H9 (cell line): ENCODE results near the gene MAP2K1. TPM values are rescaled to one million over a fixed set of nuclear protein-coding genes. Genes with fewer than 3 reads are reported as not detected.

ENCODE experiments used
- DNase-seq: peaks from one replicate; pipeline ENCODE4 v3.0.0-alpha.2; 2017
- H2AFZ ChIP-seq: one replicate; pipeline ENCODE4 v1.6.1; 2013; ENCODE audit warnings: mild to moderate bottlenecking, low read length, control low read depth, moderate library complexity
- H2AK5ac ChIP-seq: 2 replicates; pipeline ENCODE4 v1.6.1; 2013; ENCODE audit warnings: low read length, control low read depth, mixed read lengths; ENCODE audit not compliant: insufficient read length
- H2BK120ac ChIP-seq: one replicate; pipeline ENCODE4 v1.6.1; 2013; ENCODE audit warnings: low read depth, mild to moderate bottlenecking, low read length, control low read depth, inconsistent platforms; ENCODE audit not compliant: poor library complexity, severe bottlenecking
- H2BK12ac ChIP-seq: 2 replicates; pipeline ENCODE4 v1.6.1; 2013; ENCODE audit warnings: low read length, control low read depth, mixed read lengths, low read depth; ENCODE audit not compliant: insufficient read length
- H2BK15ac ChIP-seq: 2 replicates; pipeline ENCODE4 v1.6.1; 2013; ENCODE audit warnings: low read depth, low read length, control low read depth
- H2BK20ac ChIP-seq: one replicate; pipeline ENCODE4 v1.6.1; 2013; ENCODE audit warnings: low read depth, mild to moderate bottlenecking, low read length, control low read depth, inconsistent platforms; ENCODE audit not compliant: poor library complexity, severe bottlenecking
- H2BK5ac ChIP-seq: 2 replicates; pipeline ENCODE4 v1.6.1; 2013; ENCODE audit warnings: low read length, control low read depth, mixed read lengths; ENCODE audit not compliant: insufficient read length
- H3K14ac ChIP-seq: 2 replicates; pipeline ENCODE4 v1.6.1; 2013; ENCODE audit warnings: low read length, control low read depth; ENCODE audit not compliant: insufficient read depth
- H3K18ac ChIP-seq: 2 replicates; pipeline ENCODE4 v1.6.1; 2013; ENCODE audit warnings: low read depth, mild to moderate bottlenecking, mixed read lengths, low read length, control low read depth; ENCODE audit not compliant: insufficient read length
- H3K23ac ChIP-seq: 2 replicates; pipeline ENCODE4 v1.6.1; 2013; ENCODE audit warnings: low read length, control low read depth, mixed read lengths, low read depth; ENCODE audit not compliant: insufficient read length
- H3K23me2 ChIP-seq: 2 replicates; pipeline ENCODE4 v1.6.1; 2013; ENCODE audit warnings: low read depth, mild to moderate bottlenecking, mixed read lengths, low read length, control low read depth; ENCODE audit not compliant: insufficient read length, poor library complexity, severe bottlenecking
- H3K27ac ChIP-seq: 2 replicates; pipeline ENCODE4 v1.5.1; 2013; ENCODE audit warnings: low read length, control low read depth, mixed read lengths, low read depth; ENCODE audit not compliant: insufficient read length
- H3K27me3 ChIP-seq: 2 replicates; pipeline ENCODE4 v1.6.1; 2013; ENCODE audit warnings: low read length, control low read depth, inconsistent platforms; ENCODE audit not compliant: insufficient read depth
- H3K4ac ChIP-seq: 2 replicates; pipeline ENCODE4 v1.6.1; 2013; ENCODE audit warnings: low read depth, mild to moderate bottlenecking, control low read depth, inconsistent platforms, low read length, moderate library complexity
- H3K4me1 ChIP-seq: 2 replicates; pipeline ENCODE4 v1.6.1; 2013; ENCODE audit warnings: low read length, control low read depth, inconsistent platforms; ENCODE audit not compliant: insufficient read depth
- H3K4me2 ChIP-seq: 2 replicates; pipeline ENCODE4 v1.6.1; 2013; ENCODE audit warnings: low read length, control low read depth, mixed read lengths; ENCODE audit not compliant: insufficient read length, insufficient read depth
- H3K56ac ChIP-seq: 2 replicates; pipeline ENCODE4 v1.6.1; 2013; ENCODE audit warnings: low read depth, mild to moderate bottlenecking, mixed read lengths, low read length, control low read depth; ENCODE audit not compliant: insufficient read length
- H3K79me1 ChIP-seq: 2 replicates; pipeline ENCODE4 v1.6.1; 2013; ENCODE audit warnings: low read depth, mild to moderate bottlenecking, moderate library complexity, low read length, control low read depth, inconsistent platforms; ENCODE audit not compliant: insufficient read depth, poor library complexity, severe bottlenecking
- H3K79me2 ChIP-seq: 2 replicates; pipeline ENCODE4 v1.6.1; 2013; ENCODE audit warnings: low read length, control low read depth, inconsistent platforms; ENCODE audit not compliant: insufficient read depth
- H3K9ac ChIP-seq: 2 replicates; pipeline ENCODE4 v1.6.1; 2013; ENCODE audit warnings: low read length, control low read depth, mixed read lengths; ENCODE audit not compliant: insufficient read length; ENCODE audit errors: extremely low read depth
- H3K9me3 ChIP-seq: one replicate; pipeline ENCODE4 v1.6.1; 2013; ENCODE audit warnings: low read depth, low read length, inconsistent platforms; ENCODE audit not compliant: control insufficient read depth
- H3T11ph ChIP-seq: one replicate; pipeline ENCODE4 v1.6.1; 2013; ENCODE audit warnings: mild to moderate bottlenecking, low read length, control low read depth, inconsistent platforms
- H4K20me1 ChIP-seq: one replicate; pipeline ENCODE4 v1.6.1; 2013; ENCODE audit not compliant: control insufficient read depth, insufficient read length, insufficient read depth
- H4K5ac ChIP-seq: 2 replicates; pipeline ENCODE4 v1.6.1; 2013; ENCODE audit warnings: low read depth, mild to moderate bottlenecking, mixed read lengths, low read length, control low read depth; ENCODE audit not compliant: insufficient read length
- H4K8ac ChIP-seq: replicated peaks from 2 replicates; pipeline ENCODE4 v1.6.1; 2013; ENCODE audit warnings: low read length, control low read depth, mixed read lengths, low read depth; ENCODE audit not compliant: insufficient read length
- H4K91ac ChIP-seq: 2 replicates; pipeline ENCODE4 v1.6.1; 2013; ENCODE audit warnings: low read depth, mild to moderate bottlenecking, moderate library complexity, mixed read lengths, low read length, control low read depth; ENCODE audit not compliant: insufficient read length
- H3K27ac Mint-ChIP-seq, 3 experiments: 2 replicates in 2 of 3; 3 replicates in 1 of 3; pipeline ENCODE4 v1.8.0; 2020 to 2021; ENCODE audit warnings: mixed read lengths in 3 of 3, mild to moderate bottlenecking in 1 of 3, moderate library complexity in 1 of 3
- H3K27me3 Mint-ChIP-seq: 2 replicates; pipeline ENCODE4 v1.8.0; 2021; ENCODE audit warnings: low read depth, mild to moderate bottlenecking, moderate library complexity, mixed read lengths
- H3K36me3 Mint-ChIP-seq, 3 experiments: 2 replicates in 2 of 3; 3 replicates in 1 of 3; pipeline ENCODE4 v1.8.0; 2020 to 2021; ENCODE audit warnings: low read depth in 3 of 3, mixed read lengths in 3 of 3; ENCODE audit not compliant: insufficient read depth in 1 of 3
- H3K4me1 Mint-ChIP-seq, 2 experiments: 2 replicates each; pipeline ENCODE4 v1.8.0; 2020; ENCODE audit warnings: mixed read lengths in 2 of 2
- H3K4me3 Mint-ChIP-seq, 2 experiments: 2 replicates in 1 of 2; 3 replicates in 1 of 2; pipeline ENCODE4 v1.8.0; 2020 to 2021; ENCODE audit warnings: mild to moderate bottlenecking in 2 of 2, mixed read lengths in 2 of 2, moderate library complexity in 1 of 2
- H3K9me3 Mint-ChIP-seq, 2 experiments: 2 replicates in 1 of 2; 3 replicates in 1 of 2; pipeline ENCODE4 v1.8.0; 2020; ENCODE audit warnings: mild to moderate bottlenecking in 2 of 2, mixed read lengths in 2 of 2, moderate library complexity in 1 of 2
- WGBS: extraction: QIAGEN DNeasy Blood & Tissue Kit; methylation state at CpG from one replicate; pipeline ENCODE4 v1.1.7; 2013; ENCODE audit warnings: missing lambda C conversion rate, low lambda C conversion rate, mixed read lengths; ENCODE audit not compliant: insufficient read length; ENCODE audit errors: extremely low coverage; 5-methylcytosine and 5-hydroxymethylcytosine counted together
- total RNA-seq: library from RNA; stranded (reverse); gene quantifications from 2 replicates; pipeline ENCODE4 v1.2.1, GENCODE V29; 2021
- TF ChIP-seq, protein P1 (sequence below): fragments of 200-600 bp; sonication (generic); conservative IDR thresholded peaks from 3 replicates; pipeline ENCODE4 v1.8.0; 2021; ENCODE audit warnings: antibody characterized with exemption, mild to moderate bottlenecking

The MAP2K1 gene
- total RNA-seq, 1 experiment from 2014 or later: 50.8 TPM

DNA sequence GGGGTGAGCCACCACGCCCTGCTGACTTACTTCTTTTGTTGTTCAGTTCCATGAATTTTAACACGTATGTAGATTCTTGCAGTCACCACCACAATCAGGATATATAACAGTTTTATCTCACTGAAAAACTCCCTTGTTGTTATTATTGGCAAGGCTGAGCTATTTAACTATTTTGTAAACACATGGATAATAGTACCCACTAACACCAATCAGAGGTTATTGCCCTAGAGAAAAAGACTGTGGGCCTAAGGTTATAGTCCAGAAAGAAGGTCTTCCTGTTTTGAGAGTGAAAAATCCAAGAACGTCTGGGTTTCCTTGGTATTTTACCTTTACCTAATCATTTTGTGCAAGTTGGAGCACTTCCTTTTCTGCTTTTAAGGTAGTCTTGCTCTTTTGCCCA lies 127.9 kb downstream of the MAP2K1 start:
- Mint-ChIP-seq H3K27me3 (no peaks in the 10 kb centered on the region), H3K36me3 (peaks cover 12 to 52% (median 47%) of the 10 kb centered on the region in 3 experiments), H3K4me1 (peaks cover 6 to 14% of the 10 kb centered on the region in 2 experiments), H3K27ac (peak overlapping the region; percentile 61 to 83 (median 82); a peak in 4 of 7 replicates), H3K4me3 (no peak overlapping the region), H3K9me3 (no peaks in the 10 kb centered on the region)
- no peak overlapping the region for H3K27ac ChIP-seq
- H4K5ac ChIP-seq: no peak overlapping the region
- H4K91ac ChIP-seq: no peak overlapping the region
- H3K23me2 ChIP-seq: no peaks in the 10 kb centered on the region
- H4K20me1 ChIP-seq: no peaks in the 10 kb centered on the region
- H3K9me3 ChIP-seq: no peaks in the 10 kb centered on the region
- no CpG with 5 or more reads among the region's 3 CpGs for WGBS
- DNase-seq: no peak
- H2BK5ac ChIP-seq: no peak overlapping the region
- H3K79me2 ChIP-seq: no peaks in the 10 kb centered on the region
- no peak overlapping the region for H3K4ac ChIP-seq
- no peaks in the 10 kb centered on the region for H3K79me1 ChIP-seq
- no peak overlapping the region for H2BK12ac ChIP-seq
- no peaks in the 10 kb centered on the region for H3K4me1 ChIP-seq
- H3K9ac ChIP-seq: no peak overlapping the region
- no peak overlapping the region for H3K18ac ChIP-seq
- no peak overlapping the region for H2AFZ ChIP-seq
- no peak overlapping the region for H3K4me2 ChIP-seq
- H4K8ac ChIP-seq: no peak overlapping the region
- TF ChIP-seq, protein P1, sequence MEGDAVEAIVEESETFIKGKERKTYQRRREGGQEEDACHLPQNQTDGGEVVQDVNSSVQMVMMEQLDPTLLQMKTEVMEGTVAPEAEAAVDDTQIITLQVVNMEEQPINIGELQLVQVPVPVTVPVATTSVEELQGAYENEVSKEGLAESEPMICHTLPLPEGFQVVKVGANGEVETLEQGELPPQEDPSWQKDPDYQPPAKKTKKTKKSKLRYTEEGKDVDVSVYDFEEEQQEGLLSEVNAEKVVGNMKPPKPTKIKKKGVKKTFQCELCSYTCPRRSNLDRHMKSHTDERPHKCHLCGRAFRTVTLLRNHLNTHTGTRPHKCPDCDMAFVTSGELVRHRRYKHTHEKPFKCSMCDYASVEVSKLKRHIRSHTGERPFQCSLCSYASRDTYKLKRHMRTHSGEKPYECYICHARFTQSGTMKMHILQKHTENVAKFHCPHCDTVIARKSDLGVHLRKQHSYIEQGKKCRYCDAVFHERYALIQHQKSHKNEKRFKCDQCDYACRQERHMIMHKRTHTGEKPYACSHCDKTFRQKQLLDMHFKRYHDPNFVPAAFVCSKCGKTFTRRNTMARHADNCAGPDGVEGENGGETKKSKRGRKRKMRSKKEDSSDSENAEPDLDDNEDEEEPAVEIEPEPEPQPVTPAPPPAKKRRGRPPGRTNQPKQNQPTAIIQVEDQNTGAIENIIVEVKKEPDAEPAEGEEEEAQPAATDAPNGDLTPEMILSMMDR: no peak
- H3K14ac ChIP-seq: no peak overlapping the region
- H2BK15ac ChIP-seq: no peak overlapping the region
- H3T11ph ChIP-seq: no peak overlapping the region
- no peak overlapping the region for H3K56ac ChIP-seq
- H2BK20ac ChIP-seq: no peak overlapping the region
- no peak overlapping the region for H3K23ac ChIP-seq
- no peak overlapping the region for H2AK5ac ChIP-seq
- H2BK120ac ChIP-seq: no peak overlapping the region
- no peaks in the 10 kb centered on the region for H3K27me3 ChIP-seq
